Smooth muscle cell (in vitro differentiated cells): Measurements from ENCODE around the gene TSKS. TPM values are rescaled to one million over a fixed set of nuclear protein-coding genes. Genes with fewer than 3 reads are reported as not detected.

Source experiments
- DNase-seq: peaks from one replicate; lab custom pipeline; 2025; ENCODE audit not compliant: unreplicated experiment; lab: John Stamatoyannopoulos, UW
- H2AFZ ChIP-seq: fragments of 200-600 bp; sonication (generic); 2 replicates; pipeline ENCODE4 v1.6.0; 2016; ENCODE audit warnings: antibody characterized with exemption, low read depth, mild to moderate bottlenecking
- H3F3A ChIP-seq: fragments of 200-600 bp; sonication (generic); 2 replicates; pipeline ENCODE4 v1.6.0; 2017; ENCODE audit warnings: antibody characterized with exemption, low read depth
- H3K27ac ChIP-seq: fragments of 200-600 bp; sonication (generic); 2 replicates; pipeline ENCODE4 v1.5.1; 2016; ENCODE audit warnings: low read depth, mild to moderate bottlenecking
- H3K27me3 ChIP-seq: fragments of 200-600 bp; sonication (generic); 2 replicates; pipeline ENCODE4 v1.6.1; 2016; ENCODE audit warnings: low read depth, mild to moderate bottlenecking
- H3K36me3 ChIP-seq: fragments of 200-600 bp; sonication (generic); 2 replicates; pipeline ENCODE4 v1.5.1; 2016; ENCODE audit warnings: low read depth
- H3K4me1 ChIP-seq: fragments of 200-600 bp; sonication (generic); 2 replicates; pipeline ENCODE4 v1.5.1; 2016; ENCODE audit warnings: low read depth
- H3K4me2 ChIP-seq: fragments of 200-600 bp; sonication (generic); 2 replicates; pipeline ENCODE4 v1.6.0; 2016; ENCODE audit warnings: mild to moderate bottlenecking
- H3K4me3 ChIP-seq: fragments of 200-600 bp; sonication (generic); 2 replicates; pipeline ENCODE4 v1.5.1; 2016; ENCODE audit warnings: mild to moderate bottlenecking
- H3K79me2 ChIP-seq: fragments of 200-600 bp; sonication (generic); 2 replicates; pipeline ENCODE4 v1.6.0; 2016; ENCODE audit warnings: low read depth, mild to moderate bottlenecking
- H3K9ac ChIP-seq: fragments of 200-600 bp; sonication (generic); 2 replicates; pipeline ENCODE4 v1.6.0; 2016; ENCODE audit warnings: low read depth
- H3K9me3 ChIP-seq: fragments of 200-600 bp; sonication (generic); replicated peaks from 2 replicates; pipeline ENCODE4 v1.5.1; 2016; ENCODE audit warnings: low read depth
- H4K20me1 ChIP-seq: fragments of 200-600 bp; sonication (generic); 2 replicates; pipeline ENCODE4 v1.6.0; 2016; ENCODE audit warnings: low read depth
- WGBS: methylation state at CpG from one replicate; pipeline ENCODE4 v1.1.7; 2016; ENCODE audit warnings: low lambda C conversion rate; 5-methylcytosine and 5-hydroxymethylcytosine counted together
- polyA plus RNA-seq: library from polyadenylated mRNA; unstranded; fragments of >200 nt; fragmentation: Nextera tagmentation; extraction: Ambion mirVana; gene quantifications from 2 replicates; pipeline ENCODE4 v1.2.1, GENCODE V29; 2016
- total RNA-seq: library from RNA; depleted of rRNA; stranded (reverse); fragments of >200 nt; gene quantifications from 2 replicates; pipeline ENCODE4 v1.2.3, GENCODE V29; 2014
- TF ChIP-seq, protein P1 (sequence below): fragments of 200-600 bp; sonication (generic); IDR thresholded peaks from 2 replicates; pipeline ENCODE4 v1.5.1; 2017; ENCODE audit warnings: borderline replicate concordance, mild to moderate bottlenecking, antibody characterized with exemption; ENCODE audit not compliant: insufficient read depth, poor library complexity, severe bottlenecking

Gene TSKS
- total and polyA plus RNA-seq, 2 experiments from 2014 or later: not detected

DNA sequence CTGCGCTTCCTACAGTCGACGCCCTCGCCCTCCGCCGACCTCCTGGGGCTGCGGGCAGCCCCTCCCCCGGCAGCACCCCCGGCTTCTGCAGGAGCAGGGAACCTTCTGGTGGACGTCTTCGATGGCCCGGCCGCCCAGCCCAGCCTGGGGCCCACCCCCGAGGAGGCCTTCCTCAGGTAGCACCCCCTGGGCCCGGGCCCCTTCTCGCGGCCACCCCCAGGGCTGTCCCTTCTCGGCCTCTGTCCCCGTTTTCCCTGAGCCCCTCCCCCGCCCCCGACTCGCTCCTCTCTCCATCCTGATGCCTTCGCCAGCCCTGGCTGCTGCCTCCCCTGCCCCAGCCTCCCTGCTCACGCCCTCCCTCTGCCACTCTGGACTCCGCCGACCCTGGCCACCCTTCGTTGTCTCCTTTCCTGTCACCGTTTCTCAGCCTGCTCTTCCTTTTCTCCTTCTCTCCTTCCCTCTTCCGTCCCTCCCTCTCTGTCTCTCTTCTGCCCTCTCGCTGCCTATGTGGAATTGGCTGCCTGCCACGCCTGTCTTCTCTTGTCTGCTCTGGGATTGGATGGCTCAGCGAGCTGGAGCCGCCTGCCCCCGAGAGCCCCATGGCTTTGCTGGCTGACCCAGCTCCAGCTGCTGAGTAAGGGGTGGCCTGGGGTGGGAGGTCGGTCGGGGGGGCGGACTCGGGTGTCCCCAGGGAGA lies 39.0 kb upstream of the TSKS start:
- Histone ChIP-seq H4K20me1 (no peaks in the 10 kb centered on the region), H3K4me2 (no peak overlapping the region), H3K4me3 (peak overlapping the region; percentile 10), H3K9me3 (no peaks in the 10 kb centered on the region), H2AFZ (no peak overlapping the region), H3K4me1 (no peaks in the 10 kb centered on the region), H3F3A (no peaks in the 10 kb centered on the region), H3K27me3 (no peaks in the 10 kb centered on the region), H3K9ac (no peak overlapping the region), H3K27ac (no peak overlapping the region), H3K36me3 (no peaks in the 10 kb centered on the region), H3K79me2 (no peaks in the 10 kb centered on the region)
- peak; percentile 15 for DNase-seq
- TF ChIP-seq, protein P1, sequence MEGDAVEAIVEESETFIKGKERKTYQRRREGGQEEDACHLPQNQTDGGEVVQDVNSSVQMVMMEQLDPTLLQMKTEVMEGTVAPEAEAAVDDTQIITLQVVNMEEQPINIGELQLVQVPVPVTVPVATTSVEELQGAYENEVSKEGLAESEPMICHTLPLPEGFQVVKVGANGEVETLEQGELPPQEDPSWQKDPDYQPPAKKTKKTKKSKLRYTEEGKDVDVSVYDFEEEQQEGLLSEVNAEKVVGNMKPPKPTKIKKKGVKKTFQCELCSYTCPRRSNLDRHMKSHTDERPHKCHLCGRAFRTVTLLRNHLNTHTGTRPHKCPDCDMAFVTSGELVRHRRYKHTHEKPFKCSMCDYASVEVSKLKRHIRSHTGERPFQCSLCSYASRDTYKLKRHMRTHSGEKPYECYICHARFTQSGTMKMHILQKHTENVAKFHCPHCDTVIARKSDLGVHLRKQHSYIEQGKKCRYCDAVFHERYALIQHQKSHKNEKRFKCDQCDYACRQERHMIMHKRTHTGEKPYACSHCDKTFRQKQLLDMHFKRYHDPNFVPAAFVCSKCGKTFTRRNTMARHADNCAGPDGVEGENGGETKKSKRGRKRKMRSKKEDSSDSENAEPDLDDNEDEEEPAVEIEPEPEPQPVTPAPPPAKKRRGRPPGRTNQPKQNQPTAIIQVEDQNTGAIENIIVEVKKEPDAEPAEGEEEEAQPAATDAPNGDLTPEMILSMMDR: no peak
- WGBS: 48% methylated on average over 9 of the region's 38 CpGs

DNA sequence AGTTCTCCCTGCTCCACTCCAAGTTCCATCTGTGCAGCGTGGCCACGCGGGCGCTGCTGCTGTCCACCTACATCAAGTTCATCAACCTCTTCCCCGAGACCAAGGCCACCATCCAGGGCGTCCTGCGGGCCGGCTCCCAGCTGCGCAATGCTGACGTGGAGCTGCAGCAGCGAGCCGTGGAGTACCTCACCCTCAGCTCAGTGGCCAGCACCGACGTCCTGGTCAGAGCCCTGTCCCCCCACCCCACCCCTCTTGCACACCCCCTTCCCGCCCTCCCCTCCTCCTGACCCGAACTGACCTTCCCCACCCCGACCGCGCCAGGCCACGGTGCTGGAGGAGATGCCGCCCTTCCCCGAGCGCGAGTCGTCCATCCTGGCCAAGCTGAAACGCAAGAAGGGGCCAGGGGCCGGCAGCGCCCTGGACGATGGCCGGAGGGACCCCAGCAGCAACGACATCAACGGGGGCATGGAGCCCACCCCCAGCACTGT lies 38.3 kb upstream of the TSKS start:
- WGBS: 97% methylated on average over 30 of the region's 32 CpGs
- no peaks in the 10 kb centered on the region for H3K79me2 ChIP-seq
- no peaks in the 10 kb centered on the region for H3K36me3 ChIP-seq
- no peak overlapping the region for H3K9ac ChIP-seq
- H3K27me3 ChIP-seq: no peaks in the 10 kb centered on the region
- H3K4me2 ChIP-seq: no peak overlapping the region
- TF ChIP-seq, protein P1: no peak
- H3K4me3 ChIP-seq: no peak overlapping the region
- H3K9me3 ChIP-seq: no peaks in the 10 kb centered on the region
- no peak overlapping the region for H3K27ac ChIP-seq
- H3K4me1 ChIP-seq: no peaks in the 10 kb centered on the region
- no peaks in the 10 kb centered on the region for H4K20me1 ChIP-seq
- H2AFZ ChIP-seq: no peak overlapping the region
- H3F3A ChIP-seq: no peaks in the 10 kb centered on the region
- no peak for DNase-seq

DNA sequence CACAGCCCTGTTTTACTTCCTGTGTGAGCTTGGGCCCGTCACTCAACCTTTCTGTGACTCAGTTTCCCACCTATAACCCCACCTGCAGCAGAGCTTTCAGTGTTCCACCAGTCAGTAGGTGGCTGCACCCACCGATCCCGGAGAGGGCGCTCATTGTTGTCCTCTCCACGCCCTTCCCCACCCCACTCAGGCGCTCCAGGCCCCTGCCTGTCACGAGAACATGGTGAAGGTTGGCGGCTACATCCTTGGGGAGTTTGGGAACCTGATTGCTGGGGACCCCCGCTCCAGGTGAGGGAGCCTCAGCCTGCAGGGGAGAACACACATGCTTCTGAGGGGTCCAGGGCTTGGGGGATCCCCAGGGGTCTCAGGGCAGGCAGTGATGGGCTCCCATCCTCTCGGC lies 37.7 kb upstream of the TSKS start:
- no peak for DNase-seq
- Histone ChIP-seq H3K36me3 (no peaks in the 10 kb centered on the region), H3K27ac (no peak overlapping the region), H4K20me1 (no peaks in the 10 kb centered on the region), H3K79me2 (no peaks in the 10 kb centered on the region), H3K4me3 (no peak overlapping the region), H3K27me3 (no peaks in the 10 kb centered on the region), H3K9me3 (no peaks in the 10 kb centered on the region), H2AFZ (no peak overlapping the region), H3K9ac (no peak overlapping the region), H3K4me2 (no peak overlapping the region), H3F3A (no peaks in the 10 kb centered on the region), H3K4me1 (no peaks in the 10 kb centered on the region)
- TF ChIP-seq, protein P1: no peak
- 98% methylated on average over 10 of the region's 10 CpGs for whole genome bisulfite sequencing
